GM12873 (cell line): Measurements from ENCODE around the gene MPPED2.

Source experiments
- TF ChIP-seq, protein P1 (sequence below): IDR thresholded peaks from 2 replicates; pipeline ENCODE4 v1.5.1; 2012; ENCODE audit warnings: low read depth, mild to moderate bottlenecking, moderate library complexity, low read length, control low read depth; ENCODE audit not compliant: insufficient read depth; ENCODE audit errors: missing control alignments

MPPED2 gene

DNA sequence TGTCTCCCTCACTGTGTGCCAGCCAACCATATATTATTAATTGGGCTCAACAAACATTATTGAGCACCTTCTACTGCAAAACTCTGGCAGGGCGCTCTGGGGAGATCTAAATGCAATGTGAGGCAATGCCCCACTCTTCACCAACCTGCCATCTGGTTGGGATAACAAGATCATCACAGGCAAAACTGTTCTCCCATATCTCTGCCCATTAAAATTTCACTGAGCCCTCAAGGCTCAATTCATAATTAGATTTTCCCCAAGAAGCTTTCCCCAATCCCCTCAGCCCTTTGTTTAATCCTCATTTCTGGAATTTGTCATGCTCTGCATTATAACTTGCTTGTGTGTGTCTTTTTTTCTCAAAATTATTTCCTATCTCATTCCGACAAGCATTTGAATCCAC is 156.6 kb downstream of the MPPED2 start:
- TF ChIP-seq, protein P1, sequence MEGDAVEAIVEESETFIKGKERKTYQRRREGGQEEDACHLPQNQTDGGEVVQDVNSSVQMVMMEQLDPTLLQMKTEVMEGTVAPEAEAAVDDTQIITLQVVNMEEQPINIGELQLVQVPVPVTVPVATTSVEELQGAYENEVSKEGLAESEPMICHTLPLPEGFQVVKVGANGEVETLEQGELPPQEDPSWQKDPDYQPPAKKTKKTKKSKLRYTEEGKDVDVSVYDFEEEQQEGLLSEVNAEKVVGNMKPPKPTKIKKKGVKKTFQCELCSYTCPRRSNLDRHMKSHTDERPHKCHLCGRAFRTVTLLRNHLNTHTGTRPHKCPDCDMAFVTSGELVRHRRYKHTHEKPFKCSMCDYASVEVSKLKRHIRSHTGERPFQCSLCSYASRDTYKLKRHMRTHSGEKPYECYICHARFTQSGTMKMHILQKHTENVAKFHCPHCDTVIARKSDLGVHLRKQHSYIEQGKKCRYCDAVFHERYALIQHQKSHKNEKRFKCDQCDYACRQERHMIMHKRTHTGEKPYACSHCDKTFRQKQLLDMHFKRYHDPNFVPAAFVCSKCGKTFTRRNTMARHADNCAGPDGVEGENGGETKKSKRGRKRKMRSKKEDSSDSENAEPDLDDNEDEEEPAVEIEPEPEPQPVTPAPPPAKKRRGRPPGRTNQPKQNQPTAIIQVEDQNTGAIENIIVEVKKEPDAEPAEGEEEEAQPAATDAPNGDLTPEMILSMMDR: no peak

DNA sequence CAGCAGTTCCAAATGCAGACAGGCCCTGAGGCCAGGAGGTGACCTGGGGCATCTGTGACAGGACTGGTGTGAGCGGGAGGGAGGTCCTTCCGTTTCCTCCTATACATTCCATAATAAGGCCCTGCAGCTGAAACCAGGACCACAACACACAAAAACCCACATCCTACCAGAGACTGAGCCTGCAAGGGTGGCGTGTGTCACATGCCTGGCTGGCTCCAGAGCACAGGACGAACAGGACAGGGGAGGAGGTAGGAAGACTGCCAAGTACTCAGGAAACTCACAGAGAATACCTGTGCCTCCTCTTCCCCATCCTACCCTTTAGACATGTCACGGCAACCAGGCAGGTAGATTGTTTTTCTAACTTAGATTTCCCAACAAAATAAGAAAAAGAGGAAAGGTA is 159.4 kb downstream of the MPPED2 start:
- TF ChIP-seq, protein P1: no peak

DNA sequence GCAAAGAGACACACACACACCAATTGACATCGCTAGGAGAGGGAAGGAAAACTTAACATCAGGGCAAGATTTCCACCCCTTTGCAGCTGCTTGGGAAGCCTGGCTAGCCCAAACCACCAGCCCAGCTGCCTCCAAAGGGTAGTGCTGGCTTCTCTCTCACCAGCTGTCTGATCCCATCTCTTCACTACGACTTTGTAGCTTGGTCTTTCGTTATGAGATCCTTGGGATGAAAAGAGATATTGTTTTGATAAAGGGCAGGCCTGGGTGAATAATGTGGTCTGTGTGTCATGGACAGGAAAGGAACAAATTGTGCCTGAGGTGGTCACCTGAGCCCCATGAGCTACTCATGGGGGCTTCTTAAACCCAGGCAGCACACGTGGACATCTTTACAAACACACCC is 161.3 kb downstream of the MPPED2 start:
- TF ChIP-seq, protein P1: no peak

DNA sequence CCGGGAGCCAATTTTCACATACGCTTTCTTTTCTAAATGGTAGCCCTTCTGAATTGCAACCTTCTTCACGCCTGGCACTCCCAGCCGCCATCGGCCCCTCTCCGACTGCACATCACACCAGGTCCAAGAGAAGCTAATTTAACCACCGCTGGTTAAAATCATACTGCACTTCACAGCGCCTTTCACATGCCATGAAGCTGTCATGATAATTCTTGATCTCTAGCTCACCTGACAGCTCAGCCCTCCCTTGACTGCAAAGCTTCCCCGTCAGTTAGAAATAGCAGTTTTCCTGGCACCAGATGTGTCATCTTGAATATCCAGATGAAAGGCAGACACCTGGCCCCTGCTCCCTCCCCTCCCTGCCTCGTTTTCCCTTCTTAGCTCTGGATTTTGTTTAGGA is 161.8 kb downstream of the MPPED2 start:
- TF ChIP-seq, protein P1: no peak

DNA sequence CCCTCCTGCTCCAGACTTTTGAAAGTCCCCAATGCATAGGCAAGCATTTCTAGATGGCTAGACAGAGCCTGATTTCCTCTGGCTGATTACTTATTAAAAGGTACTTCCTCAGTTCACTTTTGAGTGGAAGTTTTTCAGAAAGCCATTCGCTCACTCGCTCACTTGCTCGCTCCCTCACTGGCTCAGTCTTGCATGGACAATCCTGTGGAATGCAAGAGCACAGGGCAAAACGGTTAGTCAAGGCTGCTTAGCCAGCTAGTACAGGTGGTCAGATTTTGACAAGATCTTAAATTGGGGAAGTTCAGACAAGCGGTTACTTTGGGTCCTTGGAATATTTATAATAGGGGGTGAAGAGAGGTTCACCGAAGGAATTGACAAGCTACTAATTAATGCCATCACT is 162.3 kb downstream of the MPPED2 start:
- TF ChIP-seq, protein P1: no peak

DNA sequence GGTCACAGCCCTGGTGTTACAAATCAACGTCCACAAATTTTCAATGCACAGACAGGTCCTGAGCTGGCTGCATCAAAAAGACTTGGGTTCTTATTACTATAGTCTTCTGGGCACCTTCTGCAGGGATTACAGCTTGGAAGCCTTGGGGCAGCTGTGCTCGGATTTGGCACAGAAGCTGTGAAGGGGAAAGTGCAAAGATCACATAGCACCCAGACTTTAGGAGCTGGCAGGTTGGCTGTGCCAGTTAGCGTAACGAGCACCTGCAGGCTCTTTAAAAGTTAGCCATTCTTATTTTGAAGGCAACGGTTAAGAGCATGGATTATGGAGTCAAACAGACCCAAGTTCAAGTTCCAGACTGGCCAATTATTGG is 162.9 kb downstream of the MPPED2 start:
- TF ChIP-seq, protein P1: no peak

DNA sequence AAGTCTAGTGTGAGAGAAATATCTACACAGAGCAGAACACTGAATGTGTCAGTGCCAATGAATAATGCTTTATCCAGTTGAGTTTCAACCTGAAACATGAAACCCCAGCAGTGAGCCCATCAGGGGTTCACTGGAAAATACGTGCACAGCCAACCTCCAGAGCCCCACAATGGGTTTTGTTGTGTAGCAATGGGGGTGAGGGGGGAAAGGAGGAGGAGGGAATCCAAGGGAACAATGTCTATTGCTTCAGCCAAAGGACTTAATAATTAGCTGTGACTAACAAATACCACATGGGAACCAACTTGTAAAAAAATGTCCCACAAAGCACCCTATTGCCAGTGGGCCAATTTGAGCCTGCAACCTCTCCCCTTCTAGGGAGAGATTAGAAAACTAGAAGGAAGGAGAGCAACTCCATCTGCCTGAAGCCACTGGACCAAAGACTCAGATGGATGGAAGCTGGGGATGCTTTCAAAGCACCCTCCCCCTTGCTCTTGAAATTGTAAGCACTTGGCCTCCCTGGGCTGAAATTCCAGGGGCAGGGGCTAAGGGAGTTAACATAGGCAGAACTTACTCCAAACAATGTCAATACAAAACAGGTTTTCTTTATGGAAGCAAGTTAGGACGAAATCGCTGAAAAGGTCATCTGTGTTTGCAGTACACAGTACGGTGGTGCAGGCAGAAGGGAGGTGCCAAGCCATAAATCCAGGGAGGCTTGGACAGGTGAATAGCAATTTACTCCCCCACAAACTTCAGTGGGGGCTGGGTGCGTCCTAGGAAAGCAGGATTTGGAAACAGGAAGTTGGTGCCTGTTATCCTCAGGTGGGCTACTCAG is 163.5 kb downstream of the MPPED2 start:
- TF ChIP-seq, protein P1: no peak
